DMS53 treated with DMSO at 0.1 percent for 48 hours (cell line): ENCODE results near the gene SC5D.

Experiments used
- DNase-seq: peaks from one replicate; lab custom pipeline; 2025; ENCODE audit not compliant: unreplicated experiment; lab: John Stamatoyannopoulos, UW

Gene SC5D

GRCh38 chr11:121352251-121352891 is 59.8 kb downstream of the SC5D start:
- DNase-seq: no peak

GRCh38 chr11:121354192-121354591 is 61.6 kb downstream of the SC5D start:
- DNase-seq: no peak

- no peak for DNase-seq
Measured at GRCh38 chr11:121356357-121356756, 63.8 kb downstream of the SC5D start.
